Measurements from ENCODE around the gene BCAN. TPM values are rescaled to one million over a fixed set of nuclear protein-coding genes. Genes with fewer than 3 reads are reported as not detected.
A peak's percentile ranks its signal among the peaks of the same experiment; 100 is the strongest.

Gene BCAN
- total RNA-seq, 1 experiment from 2014 or later: 1.2 TPM

DNA sequence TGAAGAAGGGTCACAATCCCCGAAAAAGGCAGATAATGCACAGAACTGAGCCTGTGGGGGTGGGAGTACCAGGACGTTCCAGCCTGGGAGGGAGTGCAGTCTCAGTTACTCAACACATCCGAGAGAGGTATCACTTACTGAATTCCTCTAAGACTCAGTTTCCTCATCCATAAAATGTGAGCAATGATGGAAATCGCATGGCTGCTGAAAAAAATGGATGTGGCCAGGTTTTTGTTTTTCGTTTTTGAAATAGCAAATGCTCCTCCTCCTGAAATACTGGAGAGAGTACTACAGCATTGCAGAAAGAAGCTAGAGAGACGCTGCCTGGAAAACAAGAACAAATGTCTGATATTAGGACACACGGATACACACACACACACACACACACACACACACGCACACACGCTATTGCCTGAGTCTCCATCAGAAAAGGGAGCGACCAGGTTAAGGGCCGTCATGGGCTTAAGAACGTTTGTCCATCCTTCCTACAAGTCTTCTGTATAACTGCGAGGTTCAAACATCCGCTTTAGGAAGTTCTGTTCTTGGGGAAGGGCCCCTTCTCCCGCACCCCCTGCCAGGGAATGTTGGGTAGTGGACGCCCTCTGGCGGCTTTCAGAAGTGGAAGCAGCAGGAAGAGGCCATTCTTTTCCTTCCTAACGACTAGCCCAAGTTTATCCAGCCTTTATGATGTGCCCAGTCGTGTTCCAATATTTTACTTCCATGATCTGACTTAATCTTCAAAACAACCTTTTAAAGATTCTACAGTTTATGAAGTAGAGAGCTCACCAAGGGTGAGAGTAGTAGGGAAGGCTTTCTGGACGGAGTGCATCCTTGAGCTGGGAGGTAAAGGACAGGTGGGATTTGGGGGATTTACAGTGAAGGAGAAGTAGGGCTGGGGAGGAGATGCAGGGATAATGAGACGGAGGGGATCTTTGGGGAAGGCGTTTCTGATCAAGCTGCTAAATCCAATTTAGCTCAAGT is 36.0 kb downstream of the BCAN start:
- Histone ChIP-seq H2BK12ac (ENCODE audit: insufficient read length, low read depth, low read length) (no peak overlapping the region), H3K79me1 (ENCODE audit: insufficient read depth, low read depth, low read length, poor library complexity, severe bottlenecking) (peaks cover 4% of the 10 kb centered on the region), H4K91ac (ENCODE audit: insufficient read length, low read depth, low read length) (no peak overlapping the region), H3K79me2 (ENCODE audit: insufficient read depth, low read length) (peaks cover 4% of the 10 kb centered on the region; the same call in 1 of the 2 replicates), H3K18ac (ENCODE audit: insufficient read length, low read depth, low read length) (no peak overlapping the region), H3K27me3 (ENCODE audit: insufficient read depth, low read length) (no peaks in the 10 kb centered on the region), H2BK15ac (ENCODE audit: low read depth, low read length) (no peak overlapping the region), H3K23ac (ENCODE audit: insufficient read length, low read depth, low read length) (no peak overlapping the region), H4K8ac (replicated peaks; ENCODE audit: insufficient read length, low read depth, low read length) (no peak overlapping the region), H4K20me1 (ENCODE audit: control insufficient read depth, insufficient read depth, insufficient read length) (no peaks in the 10 kb centered on the region), H2BK5ac (ENCODE audit: insufficient read length, low read length) (no peak overlapping the region), H2BK120ac (ENCODE audit: low read depth, low read length, poor library complexity, severe bottlenecking) (no peak overlapping the region), H3K9me3 (ENCODE audit: control insufficient read depth, low read depth, low read length) (no peaks in the 10 kb centered on the region), H3K4me1 (ENCODE audit: insufficient read depth, low read length) (peaks cover 19% of the 10 kb centered on the region; the same call in 1 of the 2 replicates), H3K56ac (ENCODE audit: insufficient read length, low read depth, low read length) (no peak overlapping the region), H3K23me2 (ENCODE audit: insufficient read length, low read depth, low read length, poor library complexity, severe bottlenecking) (peaks cover 12% of the 10 kb centered on the region), H2AK5ac (ENCODE audit: insufficient read length, low read length) (no peak overlapping the region), H3T11ph (ENCODE audit: low read length) (no peak overlapping the region), H2BK20ac (ENCODE audit: low read depth, low read length, poor library complexity, severe bottlenecking) (no peak overlapping the region), H3K14ac (ENCODE audit: insufficient read depth, low read length) (no peak overlapping the region), H2AFZ (ENCODE audit: low read length) (no peak overlapping the region), H3K4ac (ENCODE audit: low read depth, low read length) (no peak overlapping the region), H3K27ac (ENCODE audit: insufficient read length, low read depth, low read length) (no peak overlapping the region), H4K5ac (ENCODE audit: insufficient read length, low read depth, low read length) (no peak overlapping the region), H3K9ac (ENCODE audit: extremely low read depth, insufficient read length, low read length) (no peak overlapping the region), H3K4me2 (ENCODE audit: insufficient read depth, insufficient read length, low read length) (peak overlapping the region; percentile 58)
- Mint-ChIP-seq H3K4me1 (peaks cover 49 to 59% of the 10 kb centered on the region in 2 experiments), H3K4me3 (peak overlapping the region; percentile 86 to 91), H3K36me3 (ENCODE audit: insufficient read depth in 1 of 3, low read depth in 3 of 3) (peaks cover 16 to 28% (median 17%) of the 10 kb centered on the region in 3 experiments), H3K9me3 (peaks cover 0 to 3% of the 10 kb centered on the region in 2 experiments; a peak in 1 of 5 replicates), H3K27me3 (ENCODE audit: low read depth) (peaks cover 34% of the 10 kb centered on the region), H3K27ac (peak overlapping the region; percentile 79 to 95 (median 82); a peak in 5 of 7 replicates)
- WGBS (ENCODE audit: extremely low coverage, insufficient read length, low lambda C conversion rate): no CpG with 5 or more reads among the region's 22 CpGs
- TF ChIP-seq CTCF (conservative IDR thresholded peaks at IDR 0.05): peak; percentile 89
- DNase-seq: peak; percentile 81
